Activated CD8-positive, alpha-beta memory T cell treated with anti-CD3 and anti-CD28 coated beads, Interleukin-2, amount 50 U/mL, for 24 hours (primary cell): ENCODE data around the gene ZFP92.
"Not testable (repeated sequence)": the region's sequence is repeated elsewhere in the genome, so short reads cannot be mapped to it uniquely, and the experiment has no call there.

Experiments
- DNase-seq: peaks from one replicate; pipeline ENCODE4 v3.0.0-alpha.2; 2020; ENCODE audit errors: extremely low read depth

Gene ZFP92

DNA sequence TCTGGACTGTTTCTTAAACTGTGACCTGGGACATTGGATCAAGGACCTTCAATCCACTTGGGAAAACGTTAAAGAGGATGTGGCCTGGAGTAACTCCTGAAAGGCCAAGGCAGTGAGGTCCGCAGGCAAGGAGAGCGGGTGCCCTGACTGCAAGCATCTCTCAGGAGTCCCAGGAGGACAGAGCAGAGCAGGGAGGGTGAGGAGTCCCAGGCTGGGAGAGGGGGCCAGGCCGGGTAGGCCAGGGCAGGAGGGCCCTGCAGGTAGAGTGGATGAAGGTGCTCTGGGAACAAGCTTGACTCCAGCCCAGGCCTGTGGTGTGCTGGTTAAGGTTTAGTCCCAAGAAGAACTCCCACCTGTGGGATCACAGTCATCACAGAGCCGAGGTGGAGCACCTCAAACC, 23.9 kb upstream of the ZFP92 start:
- no peak for DNase-seq

GRCh38 chrX:153387987-153388721, 23.1 kb upstream of the ZFP92 start:
- DNase-seq = no peak

- no peak for DNase-seq
Observed at GRCh38 chrX:153388722-153389459, 22.4 kb upstream of the ZFP92 start.

GRCh38 chrX:153389460-153389768, 21.9 kb upstream of the ZFP92 start:
- not testable (repeated sequence) for DNase-seq

DNA sequence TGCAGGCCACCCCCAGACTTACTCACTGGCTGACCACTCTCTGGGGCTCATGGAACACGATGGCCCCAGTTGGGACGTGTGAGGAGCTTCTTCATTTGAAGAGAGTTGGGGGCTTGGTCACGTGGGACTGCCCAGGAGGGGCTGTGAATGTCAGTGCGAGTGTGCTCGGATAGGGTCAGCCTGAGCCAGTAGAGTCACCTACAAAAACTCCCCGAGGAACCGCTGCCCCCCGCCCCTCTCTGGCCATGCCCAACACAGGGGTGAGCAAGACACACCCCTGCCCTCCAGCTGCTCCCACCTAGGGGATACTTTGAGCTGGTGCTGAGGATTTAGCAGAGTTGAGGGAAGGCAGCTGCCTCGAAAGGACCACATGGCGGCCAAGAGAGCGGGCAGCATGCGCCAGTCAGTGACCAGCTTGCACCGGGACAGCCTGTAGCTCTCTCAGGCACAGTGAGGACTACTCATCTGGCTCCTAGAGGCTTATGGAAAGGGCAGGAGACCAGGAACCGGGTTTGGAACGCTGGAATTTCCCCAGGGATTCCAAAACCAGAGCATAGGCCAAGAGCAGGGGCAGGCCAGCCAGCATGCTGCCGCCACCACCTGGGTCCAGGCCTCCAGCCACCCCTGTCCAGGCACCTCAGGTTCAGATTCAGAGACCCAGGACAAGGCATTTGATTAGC, 18.5 kb upstream of the ZFP92 start:
- no peak for DNase-seq

DNA sequence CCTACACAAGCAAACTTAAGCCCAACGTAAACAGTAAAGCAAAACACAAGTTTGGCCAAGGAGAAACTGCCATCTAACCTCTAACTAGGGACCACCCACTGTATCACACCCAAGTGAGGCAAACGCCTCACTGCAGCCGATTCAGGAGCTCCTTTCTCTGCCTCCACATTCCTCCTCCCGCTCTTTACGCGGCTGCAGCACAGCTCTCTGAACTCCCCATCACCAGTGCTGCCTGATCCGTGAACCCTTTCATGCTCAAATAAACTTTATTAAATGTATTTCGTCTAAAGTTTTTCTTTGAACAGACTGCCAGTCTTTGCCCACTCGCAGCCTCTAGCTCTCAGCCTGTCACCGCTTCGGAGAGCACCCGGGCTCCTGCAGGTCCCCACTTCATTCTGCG, 16.7 kb upstream of the ZFP92 start:
- DNase-seq = no peak

DNA sequence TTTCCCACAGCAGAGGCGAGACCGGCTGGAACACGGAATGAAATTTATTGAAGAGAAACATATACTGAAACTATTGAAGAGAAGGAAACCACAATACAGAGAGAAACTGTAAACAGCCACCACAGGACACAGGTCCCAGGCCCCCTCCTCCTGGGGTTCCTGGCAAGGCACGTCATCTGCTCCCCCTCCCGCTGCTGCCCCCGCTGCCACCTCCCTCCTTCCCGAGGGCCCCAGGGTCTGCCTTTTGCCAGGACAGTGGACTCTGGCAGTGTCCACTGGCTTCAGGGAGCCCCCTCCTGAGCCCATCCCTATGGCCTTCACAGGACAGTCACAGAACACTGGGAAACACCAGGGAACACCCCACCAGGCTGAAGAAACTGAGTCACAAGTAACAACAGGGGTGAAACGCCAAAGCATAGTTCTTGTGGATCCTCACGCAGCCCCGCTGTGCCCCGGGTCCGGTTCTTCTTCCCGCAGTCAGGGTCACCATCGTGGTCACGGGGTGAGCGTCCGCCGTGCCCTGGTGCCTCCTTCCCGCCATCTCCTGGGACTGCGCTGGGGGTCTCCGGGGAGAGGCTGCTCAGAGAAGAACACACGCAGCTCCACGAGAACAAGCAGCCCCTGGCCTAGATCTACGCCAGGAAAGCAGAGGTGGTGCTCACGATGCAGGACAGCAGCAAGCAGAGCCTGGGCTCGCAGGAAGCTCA, 15.5 kb upstream of the ZFP92 start:
- no peak for DNase-seq

GRCh38 chrX:153396320-153397195, 14.7 kb upstream of the ZFP92 start:
- no peak for DNase-seq

DNA sequence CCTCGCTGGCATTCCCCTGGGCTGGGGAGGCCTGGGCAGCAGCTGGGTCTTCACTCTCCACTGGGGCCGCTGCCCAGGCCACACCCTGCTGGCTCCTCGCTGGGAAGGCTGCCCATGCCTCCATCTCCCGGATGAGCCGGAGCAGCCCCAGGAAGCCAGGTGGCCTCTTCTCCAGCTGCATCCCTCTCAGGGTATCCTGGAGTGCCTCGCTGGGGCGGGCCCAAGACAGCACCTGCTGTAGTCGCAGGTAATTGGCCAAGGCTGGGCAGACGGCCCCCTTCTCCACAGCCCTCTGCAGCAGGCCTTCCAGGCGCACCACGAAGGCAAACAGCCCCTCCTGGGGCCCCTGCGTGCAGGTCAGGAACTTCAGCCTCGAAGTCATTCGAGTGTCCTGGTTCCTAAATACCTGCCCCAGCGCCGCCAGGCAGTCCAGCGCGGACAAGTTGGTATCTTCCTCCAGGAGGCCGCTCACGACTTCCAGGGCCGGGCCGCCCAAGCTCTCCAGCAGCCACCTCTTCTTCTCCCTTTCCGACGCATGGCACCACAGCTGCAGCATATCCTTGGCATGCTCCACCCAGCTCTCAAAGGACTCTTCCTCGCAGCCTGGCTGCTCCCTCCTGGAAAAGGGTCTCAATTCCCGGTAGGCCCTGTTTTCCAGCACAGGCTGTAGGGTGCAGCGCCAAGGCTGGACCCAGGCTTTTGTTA, 13.9 kb upstream of the ZFP92 start:
- no peak for DNase-seq

GRCh38 chrX:153398275-153398960, 12.9 kb upstream of the ZFP92 start:
- DNase-seq = no peak

DNA sequence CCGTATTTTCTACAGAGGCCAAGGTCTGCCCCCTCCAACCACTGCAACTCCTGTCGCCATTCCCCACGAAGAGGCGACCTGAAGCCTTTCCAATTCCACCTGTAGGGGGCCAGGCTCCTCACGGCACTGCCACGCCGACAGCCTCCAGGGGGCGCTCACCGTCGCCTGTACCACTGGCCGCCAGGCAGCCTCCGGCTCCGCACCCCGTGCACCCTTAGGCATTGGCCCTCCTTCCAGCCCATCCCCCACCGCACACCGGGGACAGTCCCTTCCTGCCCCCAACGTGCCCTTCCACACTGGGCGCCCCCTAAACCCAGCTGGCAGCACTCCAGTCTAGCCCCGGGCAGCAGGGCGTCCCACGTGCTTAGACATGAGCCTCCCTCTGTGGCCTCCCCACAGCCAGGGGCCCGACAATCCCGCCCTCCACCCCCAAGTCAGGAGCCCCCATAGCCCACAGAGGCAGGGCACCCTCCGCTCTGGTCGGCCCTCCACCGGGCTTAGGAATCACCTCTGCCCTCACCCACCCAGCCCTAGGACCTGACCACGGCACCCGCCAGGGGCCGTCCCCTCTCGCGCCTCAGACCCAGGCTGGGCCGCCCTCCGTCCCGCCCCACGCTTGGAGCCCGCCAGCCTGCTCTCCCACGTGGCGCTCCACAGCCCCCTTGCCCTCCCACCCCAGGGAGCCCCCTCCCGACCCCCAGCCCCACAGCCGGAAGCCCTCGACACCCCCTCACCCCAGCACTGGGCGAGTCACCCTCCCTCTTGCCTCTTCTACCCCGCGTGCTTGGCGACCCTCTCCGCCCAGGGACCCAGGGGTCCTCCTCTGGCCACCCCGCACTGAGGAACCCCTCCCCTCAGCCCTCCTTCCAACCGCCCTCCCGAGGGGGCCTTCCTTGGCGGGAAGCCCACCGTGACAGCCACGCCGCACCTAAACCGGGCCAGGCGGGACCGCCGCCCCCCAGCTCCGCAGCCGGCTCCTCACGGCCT, 10.8 kb upstream of the ZFP92 start:
- peak; percentile 2 for DNase-seq

GRCh38 chrX:153401133-153401764, 10.0 kb upstream of the ZFP92 start, which contains the start of gene PNMA6E:
Gene PNMA6E, minus strand, starts transcription at chrX:153401350. Its CDS starts 2,501 bp downstream, at chrX:153398849.
- DNase-seq = no peak

DNA sequence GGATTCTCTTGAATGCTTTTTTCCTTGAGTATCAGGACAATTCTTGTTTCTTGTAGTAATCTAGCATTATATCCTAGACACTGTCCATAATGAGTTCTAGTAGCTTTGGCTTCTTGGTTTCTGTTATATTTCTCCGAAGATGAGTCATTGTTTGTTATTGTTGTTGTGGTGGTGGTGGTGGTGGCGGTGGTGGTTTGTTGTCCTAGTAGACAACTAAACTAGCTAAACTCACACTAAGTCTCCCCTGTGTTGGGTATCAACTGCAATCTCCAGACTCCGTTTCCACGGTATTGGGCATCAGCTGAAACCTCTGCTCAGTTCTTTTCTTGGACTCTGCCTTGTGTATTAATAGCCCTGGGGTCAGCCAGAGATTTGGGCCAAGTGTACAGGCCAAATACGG, 6.9 kb upstream of the ZFP92 start:
- DNase-seq = not testable (repeated sequence)

DNA sequence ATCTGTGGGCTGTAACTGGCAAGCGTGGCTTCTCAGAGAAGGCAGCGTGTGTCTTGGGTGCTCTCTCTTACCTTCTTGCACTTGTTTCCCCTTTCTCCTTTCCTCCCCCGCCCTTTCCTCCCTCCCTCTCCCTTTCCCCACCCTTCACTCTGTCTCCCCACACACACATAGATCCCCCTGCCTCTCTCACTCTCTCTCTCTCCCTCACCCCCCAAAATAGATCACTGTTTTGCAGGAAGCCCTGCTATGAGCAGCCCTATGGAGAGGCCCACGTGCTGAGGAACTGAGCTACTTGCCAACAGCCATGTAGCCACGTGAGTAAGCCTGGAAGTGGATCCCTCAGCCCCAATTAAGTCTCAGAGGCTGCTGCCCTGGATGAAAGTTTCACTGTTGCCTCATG, 5.8 kb upstream of the ZFP92 start:
- DNase-seq = no peak

GRCh38 chrX:153406011-153406410, 5.3 kb upstream of the ZFP92 start:
- DNase-seq = no peak

- DNase-seq = no peak
Observed at GRCh38 chrX:153406903-153407302, 4.4 kb upstream of the ZFP92 start.

DNA sequence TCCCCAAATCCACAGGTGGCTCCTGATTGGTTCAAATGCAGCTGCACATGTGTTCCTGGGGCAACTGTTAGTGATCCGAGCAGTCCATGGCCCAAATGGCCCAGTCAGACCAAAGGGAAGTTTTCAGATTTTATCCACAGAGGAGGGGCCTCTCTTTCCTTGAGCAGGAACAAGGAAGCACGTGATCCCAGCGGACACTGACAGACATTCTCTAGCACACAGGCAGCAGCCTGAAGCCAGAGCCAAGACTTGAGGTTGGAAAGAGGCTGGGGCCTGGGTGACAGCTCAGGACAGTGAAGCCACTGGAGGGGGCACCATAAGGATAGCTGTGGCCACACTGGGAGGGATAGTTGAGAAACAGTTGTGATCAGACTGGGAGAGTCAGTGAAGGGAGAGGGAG, 3.5 kb upstream of the ZFP92 start:
- DNase-seq = no peak

DNA sequence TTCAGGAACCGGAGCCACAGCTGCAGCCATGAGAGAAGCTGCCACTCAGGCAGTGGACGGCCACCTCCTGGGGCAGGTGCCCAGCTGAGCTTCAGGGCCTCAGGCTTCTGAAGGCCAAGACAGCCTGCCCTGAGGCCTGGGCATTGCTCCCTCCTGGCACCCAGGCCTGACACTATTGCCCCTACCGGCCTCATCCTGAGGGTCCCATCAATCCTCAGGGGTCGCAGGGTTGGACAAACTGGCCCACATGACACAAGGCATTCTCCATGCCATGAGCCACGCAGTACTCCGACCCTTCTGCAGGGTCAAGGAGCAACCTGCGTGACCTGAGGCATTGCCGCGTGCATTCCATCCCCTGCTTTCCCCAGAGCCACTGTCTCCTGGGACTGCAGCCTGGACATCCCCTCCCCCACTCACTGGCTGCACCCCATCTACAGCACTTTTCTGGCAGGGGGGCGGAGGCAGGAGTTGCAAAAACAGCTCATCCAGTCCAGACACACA, 3.0 kb upstream of the ZFP92 start:
- no peak for DNase-seq
